ENCODE measurements around the gene NOC2L.
"Not testable (repeated sequence)": the region's sequence is repeated elsewhere in the genome, so short reads cannot be mapped to it uniquely, and the experiment has no call there.

Gene NOC2L

GRCh38 chr1:997993-998744 is 39.1 kb upstream of the NOC2L start:
- TF ChIP-seq, protein P1, sequence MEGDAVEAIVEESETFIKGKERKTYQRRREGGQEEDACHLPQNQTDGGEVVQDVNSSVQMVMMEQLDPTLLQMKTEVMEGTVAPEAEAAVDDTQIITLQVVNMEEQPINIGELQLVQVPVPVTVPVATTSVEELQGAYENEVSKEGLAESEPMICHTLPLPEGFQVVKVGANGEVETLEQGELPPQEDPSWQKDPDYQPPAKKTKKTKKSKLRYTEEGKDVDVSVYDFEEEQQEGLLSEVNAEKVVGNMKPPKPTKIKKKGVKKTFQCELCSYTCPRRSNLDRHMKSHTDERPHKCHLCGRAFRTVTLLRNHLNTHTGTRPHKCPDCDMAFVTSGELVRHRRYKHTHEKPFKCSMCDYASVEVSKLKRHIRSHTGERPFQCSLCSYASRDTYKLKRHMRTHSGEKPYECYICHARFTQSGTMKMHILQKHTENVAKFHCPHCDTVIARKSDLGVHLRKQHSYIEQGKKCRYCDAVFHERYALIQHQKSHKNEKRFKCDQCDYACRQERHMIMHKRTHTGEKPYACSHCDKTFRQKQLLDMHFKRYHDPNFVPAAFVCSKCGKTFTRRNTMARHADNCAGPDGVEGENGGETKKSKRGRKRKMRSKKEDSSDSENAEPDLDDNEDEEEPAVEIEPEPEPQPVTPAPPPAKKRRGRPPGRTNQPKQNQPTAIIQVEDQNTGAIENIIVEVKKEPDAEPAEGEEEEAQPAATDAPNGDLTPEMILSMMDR (IDR thresholded peaks at IDR 0.05; ENCODE audit: low read depth, low read length, missing control alignments), result no peak
- no peak overlapping the region for H3K4me3 ChIP-seq (ENCODE audit: low read depth, low read length)
- DNase-seq (ENCODE audit: low read depth), result no peak

DNA sequence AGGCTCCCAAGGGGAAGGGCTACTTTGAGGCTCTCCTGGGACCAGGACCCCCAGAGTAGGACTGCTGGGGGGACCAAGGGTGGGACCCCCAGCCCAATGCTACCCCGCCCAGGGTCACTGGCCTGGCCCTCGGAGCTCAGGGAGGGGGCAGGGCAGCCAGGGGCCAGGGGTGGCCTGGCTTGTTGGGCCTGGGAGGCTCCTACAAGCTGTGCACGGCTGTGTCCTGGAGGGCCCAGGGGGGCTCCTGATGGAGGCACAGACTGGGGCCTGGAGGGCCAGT is 38.6 kb upstream of the NOC2L start:
- TF ChIP-seq, protein P1 (IDR thresholded peaks at IDR 0.05; ENCODE audit: low read depth, low read length, missing control alignments), result no peak
- no peak overlapping the region for H3K4me3 ChIP-seq (ENCODE audit: low read depth, low read length)
- no peak for DNase-seq (ENCODE audit: low read depth)

- TF ChIP-seq, protein P1 (IDR thresholded peaks at IDR 0.05; ENCODE audit: low read depth, low read length, missing control alignments), result no peak
- no peak overlapping the region for H3K4me3 ChIP-seq (ENCODE audit: low read depth, low read length)
- DNase-seq (ENCODE audit: low read depth), result no peak
These were observed 38.0 kb upstream of the NOC2L start for GRCh38 chr1:996851-997712.

DNA sequence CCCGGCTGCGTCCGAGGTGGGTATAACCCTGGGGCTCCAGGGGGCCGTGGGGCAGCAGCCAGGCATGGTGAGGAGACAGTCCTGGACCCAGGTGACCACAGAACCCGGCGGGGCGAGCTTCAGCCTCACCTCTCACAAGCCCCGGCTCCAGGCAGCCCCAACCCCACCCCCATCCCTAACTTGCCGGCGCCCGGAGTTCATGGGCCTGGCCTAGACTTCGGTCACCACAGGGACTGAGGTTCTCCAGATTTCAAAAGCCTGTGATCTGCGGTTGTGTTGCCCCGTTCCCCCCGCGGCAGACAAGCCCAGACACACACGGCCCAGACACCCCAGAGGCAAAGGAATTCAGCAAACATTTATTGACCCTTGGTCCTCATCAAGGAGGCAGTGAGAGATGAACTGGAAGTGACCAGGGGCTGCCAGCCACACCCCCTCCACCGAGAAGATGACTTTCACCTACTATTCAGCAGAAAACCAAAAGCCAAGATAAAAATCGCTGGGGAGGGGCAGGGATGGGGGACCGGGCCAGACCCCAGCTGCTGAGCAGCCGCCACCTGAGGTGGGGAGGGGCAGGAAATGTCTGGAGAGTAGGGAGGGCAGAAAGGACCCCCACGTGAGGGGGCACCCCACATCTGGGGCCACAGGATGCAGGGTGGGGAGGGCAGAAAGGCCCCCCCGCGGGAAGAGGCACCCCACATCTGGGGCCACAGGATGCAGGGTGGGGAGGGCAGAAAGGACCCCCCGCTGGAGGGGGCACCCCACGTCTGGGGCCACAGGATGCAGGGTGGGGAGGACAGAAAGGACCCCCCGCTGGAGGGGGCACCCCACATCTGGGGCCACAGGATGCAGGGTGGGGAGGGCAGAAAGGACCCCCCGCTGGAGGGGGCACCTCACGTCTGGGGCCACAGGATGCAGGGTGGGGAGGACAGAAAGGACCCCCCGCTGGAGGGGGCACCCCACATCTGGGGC is 36.9 kb upstream of the NOC2L start:
- TF ChIP-seq, protein P1 (IDR thresholded peaks at IDR 0.05; ENCODE audit: low read depth, low read length, missing control alignments), result no peak
- H3K4me3 ChIP-seq (ENCODE audit: low read depth, low read length), result no peak overlapping the region
- no peak for DNase-seq (ENCODE audit: low read depth)

DNA sequence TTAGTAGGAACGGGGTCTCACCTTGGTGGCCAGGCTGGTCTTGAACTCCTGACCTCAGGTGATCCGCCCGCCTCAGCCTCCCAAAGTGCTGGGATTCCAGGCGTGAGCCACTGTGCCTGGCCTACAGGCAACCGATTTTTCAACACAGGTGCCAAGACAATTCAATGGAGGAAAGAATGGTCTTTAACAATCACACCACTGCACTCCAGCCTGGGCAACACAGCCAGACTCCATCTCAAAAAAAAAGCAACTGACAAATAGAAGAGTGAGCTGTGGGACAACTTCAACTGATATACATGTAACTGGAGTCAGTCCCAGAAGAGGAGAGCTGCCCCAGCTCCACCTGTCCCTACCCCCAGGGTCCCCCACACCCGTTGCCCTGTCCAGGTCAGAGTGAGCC is 35.5 kb upstream of the NOC2L start:
- not testable (repeated sequence) for H3K4me3 ChIP-seq (ENCODE audit: low read depth, low read length); DNase-seq (ENCODE audit: low read depth)

DNA sequence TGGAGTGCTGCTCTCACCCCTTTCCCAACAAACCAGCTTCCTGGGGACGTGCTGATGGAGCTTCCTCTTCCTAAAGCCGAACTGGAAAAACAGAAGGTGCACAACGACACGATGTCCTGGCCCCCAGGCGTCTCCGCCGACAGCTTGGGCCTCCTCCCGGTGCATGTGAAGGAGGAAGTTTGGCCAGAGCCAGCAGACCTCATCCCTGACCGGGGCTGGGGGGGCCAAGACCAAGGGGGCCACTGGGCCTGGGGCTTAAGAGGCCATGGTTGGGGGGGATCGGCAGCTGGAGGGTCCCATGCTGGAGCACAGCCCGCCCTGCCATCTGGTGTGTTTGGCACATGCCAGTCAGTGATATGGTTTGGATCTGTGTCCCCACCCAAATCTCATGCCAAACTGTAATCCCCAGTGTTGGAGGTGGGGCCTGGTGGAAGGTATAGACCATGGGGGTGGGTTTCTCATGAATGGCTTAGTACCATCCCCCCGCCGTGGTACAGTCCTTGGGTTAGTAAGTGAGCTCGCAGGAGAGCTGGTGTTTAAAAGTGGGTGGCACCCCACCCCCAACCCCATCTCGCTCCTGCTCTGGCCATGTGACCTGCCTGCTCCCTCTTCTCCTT is 34.4 kb upstream of the NOC2L start:
- TF ChIP-seq, protein P1 (IDR thresholded peaks at IDR 0.05; ENCODE audit: low read depth, low read length, missing control alignments), result no peak
- no peak overlapping the region for H3K4me3 ChIP-seq (ENCODE audit: low read depth, low read length)
- no peak for DNase-seq (ENCODE audit: low read depth)
